Stimulated activated CD8-positive, alpha-beta memory T cell treated with anti-CD3 and anti-CD28 coated beads, Interleukin-12 subunit alpha, Interleukin-12 subunit beta, amount 100 ng/mL, for 24 hours (primary cell): Measurements from ENCODE around the gene PFN2.
"Not testable (repeated sequence)": the region's sequence is repeated elsewhere in the genome, so short reads cannot be mapped to it uniquely, and the experiment has no call there.

Source experiments
- DNase-seq: peaks from one replicate; pipeline ENCODE4 v3.0.0-alpha.2; 2020; ENCODE audit errors: extremely low read depth

PFN2 gene

DNA sequence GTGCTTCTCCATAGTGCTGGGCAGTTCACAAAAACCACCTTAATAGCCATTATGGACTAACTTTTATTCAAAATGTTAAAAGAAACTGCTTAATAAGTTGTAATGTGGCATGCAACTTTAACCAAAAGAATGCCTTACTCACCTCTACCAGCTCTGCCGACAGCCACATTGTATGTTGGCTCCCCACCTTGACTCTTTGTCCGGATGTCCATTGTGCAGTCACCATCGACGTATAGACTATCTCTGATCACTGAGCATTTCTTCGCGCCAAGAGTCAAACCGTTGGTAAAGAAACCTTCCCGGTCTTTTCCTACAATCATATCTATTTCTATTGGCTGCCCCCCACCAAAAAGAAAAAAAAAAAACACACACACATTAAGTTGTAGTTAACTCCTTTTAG lies 2.5 kb downstream of the PFN2 start:
- no peak for DNase-seq

DNA sequence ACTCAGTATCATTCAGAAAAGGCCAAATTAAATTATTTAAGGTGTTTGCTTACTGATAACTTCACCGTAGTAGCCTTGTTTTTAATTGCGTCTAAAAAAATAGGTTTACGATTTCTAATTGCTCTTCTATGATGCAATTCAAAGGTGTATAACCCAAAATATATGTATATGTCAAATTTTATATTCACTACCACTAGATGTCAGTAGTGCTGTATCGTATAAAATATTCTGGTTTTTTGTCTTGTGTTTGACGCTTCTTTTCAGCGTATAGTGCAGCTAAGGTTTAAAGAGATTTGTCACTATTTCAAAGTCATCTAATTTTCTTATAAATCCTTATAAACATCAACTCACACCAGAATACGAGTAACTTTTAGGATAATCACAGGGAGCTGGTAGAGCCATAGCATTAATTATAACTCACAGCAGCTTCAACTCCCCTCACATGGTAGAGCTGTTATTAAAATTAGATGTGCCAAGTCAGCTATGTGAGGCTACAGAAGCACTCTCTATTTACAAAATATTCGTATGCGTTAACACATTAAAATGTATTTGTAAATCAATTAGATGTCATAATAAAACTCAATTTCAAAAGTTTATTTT lies 3.5 kb downstream of the PFN2 start:
- DNase-seq = no peak

DNA sequence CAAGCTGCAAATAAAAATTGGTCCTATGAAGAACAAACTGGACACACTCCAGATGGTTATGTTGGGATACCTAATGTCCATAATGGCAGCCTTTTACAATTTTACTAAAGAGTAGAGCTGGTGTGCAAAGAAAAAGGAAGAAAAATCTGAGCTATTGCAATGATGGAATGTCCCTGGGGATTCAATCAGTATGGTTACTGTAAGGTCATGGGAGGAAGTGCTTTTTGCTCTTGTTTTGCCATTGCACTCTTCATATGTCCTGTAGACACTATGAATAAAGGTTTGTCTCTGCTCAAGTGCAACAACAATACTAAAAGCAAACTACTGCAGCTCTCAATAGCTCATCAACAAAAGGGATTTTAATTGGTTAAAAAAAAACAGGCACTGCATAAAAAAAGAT lies 5.4 kb downstream of the PFN2 start:
- no peak for DNase-seq

DNA sequence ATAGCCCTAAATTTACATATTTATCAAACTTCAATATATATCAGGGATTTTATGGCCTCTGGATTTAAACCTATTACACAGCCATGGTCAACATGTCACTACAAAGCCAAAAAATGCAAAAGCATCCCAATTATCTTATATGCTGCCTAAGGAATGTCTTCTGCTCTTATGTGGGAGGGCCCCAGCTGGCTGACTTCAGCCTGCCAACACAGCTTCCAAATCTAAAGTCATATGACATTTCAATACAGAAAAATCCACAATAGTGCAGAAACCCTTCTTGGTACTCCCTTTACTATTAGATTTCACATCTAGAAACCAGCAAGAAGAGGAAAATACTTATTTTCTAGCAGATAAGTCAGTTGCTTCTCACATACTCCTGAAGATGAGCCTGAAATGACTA lies 6.4 kb downstream of the PFN2 start:
- no peak for DNase-seq

DNA sequence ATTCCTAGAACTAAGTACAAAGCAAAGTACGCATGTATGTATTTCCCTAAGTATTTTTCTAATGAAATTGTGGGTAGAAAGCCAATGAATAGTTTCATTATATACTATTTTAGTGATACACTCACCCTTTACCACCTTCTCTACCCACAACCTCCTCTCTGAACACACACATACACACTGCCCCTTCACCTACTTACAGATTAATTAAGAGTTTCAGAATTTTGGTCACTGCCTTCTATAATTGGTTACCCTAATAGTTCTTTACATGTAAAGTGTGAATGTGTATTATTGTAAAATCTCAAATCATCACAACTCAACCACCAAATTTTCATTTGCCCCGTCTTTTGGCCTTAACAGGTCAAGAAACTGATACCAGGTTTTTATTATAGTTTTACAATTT lies 7.2 kb downstream of the PFN2 start:
- DNase-seq = no peak

DNA sequence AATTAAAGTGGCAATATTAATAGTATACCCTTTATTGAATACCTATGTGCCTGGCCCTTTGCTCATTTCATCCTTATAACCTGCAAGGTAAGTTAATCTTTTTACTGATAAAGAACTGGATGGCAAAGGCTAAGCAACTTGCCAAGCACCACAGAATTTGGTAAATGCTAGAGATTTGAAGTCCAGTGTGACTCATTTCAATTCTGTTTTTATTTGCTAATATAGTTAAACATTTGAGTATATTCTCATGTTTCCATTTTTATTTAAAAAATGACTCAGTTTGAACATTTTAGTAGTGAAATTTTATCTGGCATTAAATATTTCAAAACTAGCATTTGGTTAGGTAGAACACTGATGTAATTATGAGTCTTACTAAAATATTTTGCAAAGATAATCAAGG lies 11.3 kb downstream of the PFN2 start:
- no peak for DNase-seq

DNA sequence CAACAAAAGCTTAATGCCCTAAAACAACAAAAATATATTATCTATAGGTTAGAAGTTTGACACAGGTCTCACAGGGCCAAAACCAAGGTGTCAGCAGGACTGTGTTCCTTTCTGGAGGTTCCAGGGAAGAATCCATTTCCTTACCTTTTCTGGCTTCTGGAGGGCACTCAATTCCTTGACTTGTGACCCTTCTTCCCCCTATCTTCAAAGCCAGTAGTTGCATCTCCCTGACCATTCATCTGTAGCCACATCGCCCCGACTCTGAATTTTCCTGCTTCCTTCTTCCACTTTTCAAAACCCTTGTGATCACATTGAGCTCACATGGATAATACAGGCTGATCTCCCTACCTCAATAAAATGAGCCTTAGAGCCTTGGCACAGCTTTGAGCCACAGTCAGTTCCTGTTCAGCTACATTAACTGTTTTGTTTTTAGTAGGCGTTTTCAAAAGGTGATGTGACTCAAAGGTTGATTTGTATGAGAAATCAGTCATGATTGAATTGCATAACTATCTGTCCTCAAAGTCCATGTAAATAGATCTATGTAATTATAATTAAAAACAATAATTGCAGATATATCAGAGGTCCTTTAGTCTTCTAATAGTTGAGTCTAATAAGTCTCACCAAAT lies 12.4 kb downstream of the PFN2 start:
- no peak for DNase-seq

DNA sequence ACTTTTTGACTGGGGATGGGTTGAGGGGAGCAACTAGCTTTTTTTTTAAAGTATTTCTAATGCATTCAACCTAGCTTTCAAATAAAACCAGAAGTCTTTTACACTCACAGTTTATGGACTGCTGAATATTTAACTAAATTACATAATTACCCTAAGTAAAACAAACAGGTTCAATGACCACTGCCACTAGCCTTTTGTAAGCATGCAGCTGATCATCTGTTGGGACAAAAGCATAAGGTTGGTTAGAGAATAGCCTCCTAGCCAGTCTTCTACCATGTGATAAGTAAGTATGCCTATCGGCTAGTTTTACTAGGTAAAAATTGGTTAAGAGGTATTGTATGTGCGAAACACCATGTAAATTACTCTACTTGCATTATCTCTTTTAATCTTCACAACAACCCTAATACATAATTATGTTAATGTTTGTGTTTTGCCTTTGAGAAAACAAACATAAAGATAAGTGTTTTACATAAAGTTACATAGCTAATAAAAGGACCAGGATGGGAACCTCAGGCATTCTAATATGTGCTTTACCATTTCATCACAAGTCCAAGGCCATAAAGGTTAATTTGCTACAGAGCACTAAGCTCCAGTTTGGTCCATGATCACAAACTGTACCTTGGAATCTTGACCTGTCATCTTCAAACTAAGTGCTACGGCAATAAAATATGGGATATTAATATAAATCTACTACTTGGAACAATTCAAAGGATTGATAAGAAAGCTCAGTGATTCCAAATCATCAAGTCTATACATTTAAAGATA lies 13.2 kb downstream of the PFN2 start:
- no peak for DNase-seq

DNA sequence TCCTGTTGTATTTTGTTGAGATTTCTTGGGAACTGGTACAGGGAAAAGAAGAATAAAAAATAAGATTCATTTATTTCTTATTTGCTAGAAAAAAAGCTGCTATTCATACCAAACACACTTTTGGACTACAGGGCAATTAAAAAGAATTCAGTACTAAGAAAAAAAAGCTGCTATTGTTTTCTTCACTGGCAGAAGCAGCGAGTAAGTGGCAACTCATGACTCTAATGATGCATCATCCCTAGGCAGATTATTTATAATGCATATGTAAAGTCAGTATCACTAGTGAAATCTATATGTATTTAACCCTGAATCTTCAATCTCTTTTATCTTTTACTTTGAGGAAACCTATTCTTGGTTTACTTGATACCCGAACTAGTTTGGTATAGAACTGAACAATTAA lies 15.2 kb downstream of the PFN2 start:
- DNase-seq = no peak

DNA sequence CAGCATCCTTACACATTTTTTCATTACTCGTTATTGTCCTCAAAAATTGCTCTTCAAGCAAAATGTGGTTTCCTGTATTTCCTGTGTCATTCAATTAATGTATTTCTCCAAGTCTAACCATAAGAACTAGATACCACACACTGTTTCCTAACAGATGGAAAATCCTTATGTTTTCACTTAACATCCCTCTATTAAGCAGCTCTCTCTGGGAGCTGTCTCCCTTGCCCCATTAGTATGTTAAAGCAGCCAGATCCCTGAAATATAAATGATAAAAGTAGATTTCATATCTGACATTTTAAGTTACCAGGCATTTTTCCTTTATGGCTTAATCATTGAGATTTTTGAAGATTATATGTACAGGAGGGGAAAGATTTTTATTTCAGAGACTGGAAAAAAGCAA lies 15.9 kb downstream of the PFN2 start:
- no peak for DNase-seq

DNA sequence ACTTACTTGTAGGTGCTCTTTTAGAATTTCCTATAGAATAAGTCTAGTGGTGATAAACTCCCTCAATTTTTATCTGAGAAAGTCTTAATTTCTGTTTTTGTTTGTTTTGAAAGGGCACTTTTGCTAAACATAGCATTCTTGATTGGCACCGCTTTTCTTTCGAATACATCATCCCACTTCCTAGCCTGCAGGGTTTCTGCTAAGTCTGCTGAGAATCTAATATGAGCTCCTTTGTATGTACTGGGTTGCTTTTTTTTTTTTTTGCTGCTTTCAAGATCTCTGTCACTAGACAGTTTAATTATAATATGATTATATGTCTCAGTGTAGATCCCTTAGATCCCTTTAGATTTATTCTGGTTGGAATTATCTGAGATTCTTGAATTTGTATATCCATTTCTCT lies 21.5 kb downstream of the PFN2 start:
- DNase-seq = no peak

DNA sequence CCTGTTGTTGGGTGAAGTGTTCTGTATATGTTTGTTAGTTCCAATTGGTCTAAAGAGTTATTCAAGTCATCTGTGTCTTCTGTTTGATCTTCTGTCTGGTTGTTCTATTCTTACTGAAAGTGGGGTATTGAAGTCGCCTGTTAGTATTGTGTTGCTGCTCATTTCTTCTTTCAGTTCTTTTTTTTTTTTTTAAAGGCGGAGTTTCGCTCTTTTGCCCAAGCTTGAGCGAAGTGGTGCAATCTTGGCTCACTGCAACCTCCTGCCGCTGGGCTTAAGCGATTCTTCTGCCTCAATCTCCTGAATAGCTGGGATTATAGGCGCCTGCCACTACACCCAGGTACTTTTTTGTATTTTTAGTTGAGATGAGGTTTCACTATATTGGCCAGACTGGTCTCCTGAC lies 23.5 kb downstream of the PFN2 start:
- DNase-seq = no peak

DNA sequence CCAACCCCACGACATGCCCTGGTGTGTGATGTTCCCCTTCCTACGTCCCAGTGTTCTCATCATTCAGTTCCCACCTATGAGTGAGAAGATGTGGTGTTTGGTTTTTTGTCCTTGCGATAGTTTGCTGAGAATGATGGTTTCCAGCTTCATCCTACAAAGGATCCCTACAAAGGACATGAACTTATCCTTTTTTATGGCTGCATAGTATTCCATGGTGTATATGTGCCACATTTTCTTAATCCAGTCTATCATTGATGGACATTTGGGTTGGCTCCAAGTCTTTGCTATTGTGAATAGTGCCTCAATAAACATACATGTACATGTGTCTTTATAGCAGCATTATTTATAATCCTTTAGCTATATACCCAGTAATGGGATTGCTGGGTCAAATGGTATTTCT lies 26.7 kb downstream of the PFN2 start:
- not testable (repeated sequence) for DNase-seq

DNA sequence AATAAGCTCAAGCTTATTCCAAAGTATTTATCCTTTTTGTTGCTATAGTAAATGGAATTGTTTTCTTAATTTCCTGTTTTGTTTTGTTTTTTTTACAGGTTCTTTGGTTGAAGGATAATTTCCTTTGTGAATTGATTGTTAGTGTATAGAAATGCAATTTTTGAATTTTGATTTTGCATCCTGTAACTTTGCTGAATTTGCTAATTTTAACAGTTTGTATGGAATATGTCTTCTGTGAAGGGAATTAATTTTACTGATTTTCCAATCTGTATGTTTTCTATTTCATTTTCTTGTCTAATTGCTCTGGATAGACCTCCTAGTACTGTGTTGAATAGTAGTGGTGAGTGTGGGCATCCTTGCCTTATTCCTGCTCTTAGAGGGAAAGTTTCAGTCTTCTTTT lies 28.3 kb downstream of the PFN2 start:
- no peak for DNase-seq

DNA sequence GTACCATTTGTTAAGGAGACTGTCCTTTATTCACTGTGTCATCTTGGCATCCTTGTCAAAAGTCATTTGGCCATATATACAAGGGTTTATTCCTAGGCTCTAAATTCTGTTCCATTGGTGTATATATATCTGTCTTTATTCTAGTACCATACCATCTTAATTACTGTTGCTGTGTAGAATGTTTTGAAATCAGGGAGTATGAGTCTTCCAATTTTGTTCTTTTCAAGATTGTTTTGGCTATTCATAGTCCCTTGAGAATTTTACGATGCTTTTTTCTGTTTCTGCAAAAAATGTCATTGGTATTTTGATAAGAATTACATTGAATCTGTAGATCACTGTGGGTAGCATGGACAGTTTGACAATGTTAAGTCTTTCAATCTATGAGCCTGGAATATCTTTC lies 28.7 kb downstream of the PFN2 start:
- no peak for DNase-seq

DNA sequence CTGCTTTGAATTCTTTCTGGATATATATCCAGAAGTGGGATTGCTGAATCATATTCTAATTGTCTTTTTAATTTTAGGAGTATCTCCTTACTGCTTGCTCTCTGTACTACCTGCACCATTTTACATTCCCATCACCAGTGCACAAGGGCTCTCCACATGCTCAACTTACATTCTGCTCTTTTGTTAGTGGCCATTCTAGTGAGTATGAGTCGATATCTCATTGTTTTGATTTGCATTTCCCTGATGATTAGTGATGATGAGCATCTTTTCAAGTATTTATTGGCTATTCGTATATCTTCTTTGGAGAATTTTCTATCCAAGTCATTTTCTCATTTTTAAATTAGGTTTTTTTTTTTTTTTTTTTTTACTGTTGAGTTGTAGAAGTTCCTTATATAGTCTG lies 29.5 kb downstream of the PFN2 start:
- DNase-seq = no peak

DNA sequence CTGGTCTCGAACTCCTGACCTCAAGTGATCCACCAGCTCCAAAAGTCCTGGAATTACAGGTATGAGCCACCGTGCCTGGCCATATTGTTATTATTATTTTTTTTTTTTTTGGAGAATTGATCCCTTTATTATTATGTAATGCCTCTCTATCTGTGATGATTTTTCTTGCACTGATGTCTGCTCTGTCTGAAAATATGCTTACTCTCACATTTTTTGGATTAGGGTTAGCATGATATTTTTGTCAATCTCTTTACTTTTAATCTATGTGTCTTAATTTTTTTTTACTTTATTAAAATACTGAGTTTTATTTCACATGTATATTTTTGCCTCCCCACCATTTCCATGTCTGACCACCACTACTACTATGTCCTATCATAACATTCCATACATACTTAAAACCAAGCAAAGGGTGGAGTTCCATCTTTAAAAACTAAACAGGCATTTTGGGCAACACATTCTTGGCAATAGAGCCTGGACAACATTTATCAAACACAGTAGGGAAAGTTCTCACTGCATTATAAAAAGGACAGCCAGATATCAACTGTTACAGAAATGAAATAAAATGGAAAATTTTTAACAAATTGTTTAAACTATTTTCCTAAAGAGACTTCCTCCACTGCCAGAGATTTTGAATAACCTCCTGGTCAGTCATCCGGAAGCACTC lies 32.2 kb downstream of the PFN2 start:
- DNase-seq = not testable (repeated sequence)

DNA sequence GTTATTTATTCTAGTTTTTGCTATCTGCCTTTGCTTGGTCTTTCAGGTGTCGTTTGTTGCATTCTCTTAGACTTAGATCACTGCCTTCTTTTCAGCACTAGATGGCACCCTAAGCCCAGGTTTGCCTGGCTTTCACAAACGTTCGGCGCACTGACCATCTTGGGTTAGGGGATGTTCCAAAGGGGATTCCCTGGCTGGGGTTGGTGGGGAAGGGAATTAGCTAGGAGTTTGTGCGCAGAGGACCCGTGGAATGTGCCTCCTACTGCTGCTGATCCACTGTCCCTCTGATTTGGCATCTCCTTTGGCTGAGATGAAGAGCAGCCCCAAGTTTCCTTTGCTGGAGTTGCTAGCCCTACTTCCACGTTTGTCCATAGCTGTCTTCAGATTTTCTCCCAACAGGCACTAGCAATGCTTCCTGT lies 33.9 kb downstream of the PFN2 start:
- no peak for DNase-seq

DNA sequence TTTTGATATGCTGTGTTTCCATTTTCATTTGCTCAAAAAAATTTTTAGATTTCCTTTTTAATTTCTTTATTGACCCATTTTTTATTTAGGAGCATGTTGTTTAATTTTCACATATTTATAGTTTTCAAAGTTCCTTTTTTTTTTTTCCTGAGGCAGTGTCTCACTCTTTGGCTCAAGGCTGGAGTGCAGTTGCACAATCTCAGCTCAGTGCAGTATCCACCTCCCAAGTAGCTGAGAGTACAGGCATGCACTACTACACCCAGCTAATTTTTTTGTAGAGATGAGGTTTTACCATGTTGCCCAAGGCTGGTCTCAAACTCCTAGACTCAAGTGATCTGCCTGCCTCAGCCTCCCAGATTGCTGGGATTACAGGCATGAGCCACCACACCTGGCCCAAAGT lies 36.2 kb downstream of the PFN2 start:
- no peak for DNase-seq

DNA sequence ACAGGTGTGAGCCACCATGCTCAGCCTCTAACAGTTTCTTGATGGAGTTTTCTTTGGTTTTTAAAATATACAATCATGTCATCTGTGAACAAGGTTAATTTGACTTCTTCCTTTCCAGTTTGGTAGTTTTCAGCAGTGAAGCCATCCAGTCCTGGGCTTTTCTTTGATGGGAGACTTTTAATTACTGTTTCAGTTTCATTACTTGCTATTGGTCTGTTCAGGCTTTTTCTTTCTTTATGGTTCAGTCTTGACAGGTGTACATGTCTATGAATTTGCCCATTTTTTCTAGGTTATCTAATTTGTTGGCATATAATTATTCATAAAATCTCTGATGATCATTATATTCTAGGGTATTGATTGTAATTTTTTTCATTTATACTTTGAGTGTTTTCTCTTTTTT lies 36.8 kb downstream of the PFN2 start:
- no peak for DNase-seq

DNA sequence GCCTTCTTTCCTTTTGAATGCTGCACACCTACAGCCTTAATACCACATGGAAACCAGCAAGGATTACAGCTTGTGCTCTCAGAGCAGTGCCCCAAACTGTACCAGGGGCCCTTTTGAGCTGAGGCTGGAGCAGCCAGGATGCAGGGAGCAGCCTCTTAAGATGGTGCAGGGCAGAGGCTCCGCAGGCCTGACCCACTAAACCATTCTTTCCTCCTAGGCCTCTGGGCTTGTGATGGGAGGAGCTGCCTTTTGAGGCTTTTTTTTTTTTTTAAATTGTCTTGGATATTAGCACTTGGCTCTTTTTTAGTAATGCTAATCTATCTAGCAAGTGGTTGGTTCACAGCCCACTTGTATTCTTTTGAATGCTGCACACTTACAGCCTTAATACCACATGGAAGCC lies 37.7 kb downstream of the PFN2 start:
- no peak for DNase-seq

DNA sequence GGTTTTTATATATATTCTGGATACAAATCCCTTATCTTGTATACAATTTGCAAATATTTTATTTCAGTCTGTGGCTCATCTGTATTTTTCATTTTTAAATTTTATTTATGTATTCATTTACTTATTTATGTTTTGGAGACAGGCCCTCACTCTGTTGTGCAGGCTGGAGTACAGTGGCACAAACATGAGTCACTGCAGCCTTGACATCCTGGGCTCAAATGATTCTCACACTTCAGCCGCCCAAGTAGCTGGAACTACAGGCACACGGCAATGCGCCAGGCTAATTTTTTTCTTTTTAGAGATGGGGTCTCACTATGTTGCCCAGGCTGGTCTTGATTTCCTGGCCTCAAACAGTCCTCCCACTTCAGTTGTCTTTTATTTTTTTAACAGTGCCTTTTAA lies 50.6 kb downstream of the PFN2 start:
- DNase-seq = no peak

DNA sequence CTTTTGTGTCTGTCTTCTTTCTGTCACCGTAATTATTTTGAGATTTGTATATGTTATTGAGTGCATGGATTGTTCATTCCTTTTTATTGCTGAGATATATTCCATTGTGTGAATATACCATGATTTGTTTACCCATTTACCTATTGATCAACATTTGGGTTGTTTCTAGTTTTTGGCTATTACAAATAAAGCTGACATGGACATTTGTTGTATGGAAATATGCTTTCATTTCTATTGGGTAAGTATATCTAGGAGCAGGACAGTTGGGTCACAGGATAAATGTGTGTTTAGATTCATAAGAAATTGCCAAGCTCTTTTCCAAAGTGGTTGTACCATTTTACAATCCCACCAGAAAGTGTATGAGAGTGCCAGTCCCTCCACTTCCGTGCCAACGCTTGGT lies 51.2 kb downstream of the PFN2 start:
- DNase-seq = no peak
